K562 (cell line): Measurements from ENCODE around the gene DAPK3. TPM values are rescaled to one million over a fixed set of nuclear protein-coding genes. Genes with fewer than 3 reads are reported as not detected.

Experiments used
- ATAC-seq: fragments of 200-7000 bp; cut with Tn5 transposase; 3 replicates; pipeline ENCODE4 v1.9.1; 2020; ENCODE audit warnings: moderate library complexity
- BruUV-seq: library from RNA; stranded (reverse); fragments of 400-500 nt; replicated peaks from 2 replicates; lab custom pipeline; 2021; lab: Mats Ljungman, UMichigan
- CTCF ChIA-PET: fragments of 300-600 bp; formaldehyde crosslinking; extraction: SDS; loops from one replicate; lab custom pipeline; 2021; ENCODE audit warnings: low intra/inter-chr PET ratio; lab: Yijun Ruan, JAX
- POLR2A ChIA-PET: fragments of 300-600, 350-650 bp; sonication (Branson Sonifier 250); formaldehyde crosslinking; extraction: SDS; loops from one replicate; lab custom pipeline; 2021; ENCODE audit warnings: antibody characterized with exemption, inconsistent platforms; lab: Yijun Ruan, JAX
- DNase-seq, 4 experiments: peaks; one replicate each; pipeline versions ENCODE4 v3.0.0 to v3.0.0-alpha.2; 2011 to 2018; ENCODE audit warnings: low spot score in 3 of 4, mixed read lengths in 3 of 4; ENCODE audit errors: extremely low read depth in 1 of 4
- FAIRE-seq: peaks from 2 replicates; lab custom pipeline; 2011; peaks lifted over from hg19 to GRCh38; lab: Jason Lieb, UNC
- H2AFZ ChIP-seq: 2 replicates; pipeline ENCODE4 v1.6.0; 2011; ENCODE audit warnings: low read depth, low read length, control low read depth, inconsistent platforms
- H3K27ac ChIP-seq: fragments of 200-600 bp; 3 replicates; pipeline ENCODE4 v1.8.0; 2011; ENCODE audit warnings: low read depth, mild to moderate bottlenecking, control low read depth, inconsistent platforms, low read length, moderate library complexity, mixed read lengths; ENCODE audit errors: extremely low read depth
- H3K27me3 ChIP-seq, 2 experiments: fragments of 300-600 bp in 1 of 2; 2 replicates in 1 of 2; 3 replicates in 1 of 2; pipeline versions ENCODE4 v1.6.0 to v1.8.0; 2011; ENCODE audit warnings: inconsistent platforms in 2 of 2, low read length in 2 of 2, mild to moderate bottlenecking in 1 of 2, mixed read lengths in 1 of 2, moderate library complexity in 1 of 2; ENCODE audit not compliant: control insufficient read depth in 2 of 2, insufficient read depth in 2 of 2
- H3K36me3 ChIP-seq: fragments of 300-600 bp; 3 replicates; pipeline ENCODE4 v1.8.0; 2011; ENCODE audit warnings: mild to moderate bottlenecking, low read length, inconsistent platforms; ENCODE audit not compliant: control insufficient read depth, insufficient read depth
- H3K4me1 ChIP-seq, 2 experiments: fragments of 200-600 bp in 1 of 2; replicated peaks in 1 of 2; 2 replicates in 1 of 2; 3 replicates in 1 of 2; pipeline versions ENCODE4 v1.5.1 to v1.8.0; 2011; ENCODE audit warnings: inconsistent platforms in 2 of 2, low read length in 2 of 2, mild to moderate bottlenecking in 1 of 2, mixed read lengths in 1 of 2, moderate library complexity in 1 of 2; ENCODE audit not compliant: control insufficient read depth in 2 of 2, insufficient read depth in 2 of 2
- H3K4me2 ChIP-seq: 2 replicates; pipeline ENCODE4 v1.6.1; 2011; ENCODE audit warnings: low read length, control low read depth, inconsistent platforms, mixed read lengths; ENCODE audit not compliant: insufficient read depth
- H3K4me3 ChIP-seq: fragments of 200-600 bp; sonication (generic), shearing (Covaris generic); 2 replicates; pipeline ENCODE4 v1.5.1; 2016; ENCODE audit warnings: control low read depth, inconsistent platforms
- H3K79me2 ChIP-seq: fragments of 200-600 bp; 3 replicates; pipeline ENCODE4 v1.8.0; 2011; ENCODE audit warnings: low read length, inconsistent platforms; ENCODE audit not compliant: control insufficient read depth, insufficient read depth
- H3K9ac ChIP-seq, 2 experiments: 2 replicates each; pipeline versions ENCODE4 v1.6.0 to v1.6.1; 2011; ENCODE audit warnings: low read depth in 2 of 2, low read length in 2 of 2, control low read depth in 1 of 2, inconsistent platforms in 1 of 2, mild to moderate bottlenecking in 1 of 2, mixed read lengths in 1 of 2; ENCODE audit not compliant: insufficient read depth in 1 of 2
- H3K9me1 ChIP-seq: one replicate; pipeline ENCODE4 v1.6.0; 2011; ENCODE audit warnings: inconsistent platforms, mild to moderate bottlenecking, low read length, moderate library complexity; ENCODE audit not compliant: control insufficient read depth, insufficient read depth
- H3K9me3 ChIP-seq: replicated peaks from 2 replicates; pipeline ENCODE4 v1.5.1; 2011; ENCODE audit warnings: low read depth, low read length, inconsistent platforms; ENCODE audit not compliant: control insufficient read depth, insufficient read depth
- H4K20me1 ChIP-seq: replicated peaks from 2 replicates; pipeline ENCODE4 v1.6.1; 2011; ENCODE audit warnings: low read length, inconsistent platforms, mixed read lengths; ENCODE audit not compliant: control insufficient read depth, insufficient read depth
- CREB1 ChIP-seq, 2 experiments: sonication (generic) in 1 of 2; formaldehyde crosslinking in 1 of 2; IDR thresholded peaks; 2 replicates each; pipeline versions ENCODE4 v1.6.1 to v1.8.0; 2012 to 2022; ENCODE audit warnings: inconsistent platforms in 1 of 2, mild to moderate bottlenecking in 1 of 2, missing genetic modification reagents in 1 of 2, moderate library complexity in 1 of 2
- DMBX1 ChIP-seq: fragments of 250-450 bp; sonication (Bioruptor Pico); IDR thresholded peaks from 2 replicates; pipeline ENCODE4 v1.8.0; 2022; ENCODE audit warnings: inconsistent platforms, mild to moderate bottlenecking, moderate library complexity, borderline replicate concordance
- ELK3 ChIP-seq: fragments of 450-650 bp; formaldehyde crosslinking; IDR thresholded peaks from 2 replicates; pipeline ENCODE4 v1.4.0; 2020; ENCODE audit warnings: mild to moderate bottlenecking
- MBD2 ChIP-seq: sonication (generic); IDR thresholded peaks from 2 replicates; pipeline ENCODE4 v1.6.1; 2016; ENCODE audit warnings: low read depth, borderline replicate concordance
- NUFIP1 ChIP-seq: fragments of 450-650 bp; IDR thresholded peaks from 2 replicates; pipeline ENCODE4 v1.6.1; 2018; ENCODE audit not compliant: partially characterized antibody
- RCOR1 ChIP-seq, 2 experiments: IDR thresholded peaks; 2 replicates each; pipeline ENCODE4 v1.6.1; 2012; ENCODE audit warnings: low read depth in 2 of 2, low read length in 2 of 2, borderline replicate concordance in 1 of 2, improper control_type of control experiment in 1 of 2
- TCFL5 ChIP-seq: fragments of 250-450 bp; sonication (Bioruptor Pico); conservative IDR thresholded peaks from 2 replicates; pipeline ENCODE4 v1.6.1; 2021; ENCODE audit warnings: mild to moderate bottlenecking, moderate library complexity, matching md5 sums
- TFAM ChIP-seq: fragments of 250-450 bp; sonication (Bioruptor Pico); conservative IDR thresholded peaks from 2 replicates; pipeline ENCODE4 v1.5.0; 2021; ENCODE audit warnings: mild to moderate bottlenecking, moderate library complexity
- ZNF121 ChIP-seq: sonication (generic); formaldehyde crosslinking; conservative IDR thresholded peaks from 2 replicates; pipeline ENCODE4 v1.8.0; 2022; ENCODE audit warnings: missing genetic modification reagents
- ZNF384 ChIP-seq: IDR thresholded peaks from 2 replicates; pipeline ENCODE4 v1.6.1; 2012; ENCODE audit warnings: low read depth, low read length, improper control_type of control experiment
- WGBS: fragments of 100-300 bp; shearing (Covaris generic); methylation state at CpG from one replicate; pipeline ENCODE4 v1.1.6; 2016; ENCODE audit warnings: low coverage, mixed read lengths; ENCODE audit not compliant: insufficient coverage; ENCODE audit errors: missing lambda C conversion rate; 5-methylcytosine and 5-hydroxymethylcytosine counted together
- in situ Hi-C: fragments of 300-500 bp; cut with MboI; formaldehyde crosslinking; loops from 4 replicates; pipeline ENCODE4 v1.15.0; 2018; ENCODE audit warnings: inconsistent platforms, mixed read lengths
- intact Hi-C: fragments of 100-400 bp; cut with micrococcal nuclease; formaldehyde crosslinking; loops from 2 replicates; pipeline ENCODE4 v1.14.2; 2022
- polyA plus RNA-seq, 8 experiments: library from polyadenylated mRNA; depleted of rRNA in 4 of 8; stranded (reverse) in 5 of 8; unstranded in 3 of 8; fragments of >200 nt; fragmentation: Nextera tagmentation in 2 of 8; fragmentation: Illumina TruSeq in 1 of 8; extraction: Ambion mirVana in 2 of 8; extraction: Trizol in 1 of 8; gene quantifications; 2 replicates each; pipeline versions ENCODE4 v1.2.1 to v1.2.3, GENCODE V29; 2011 to 2014; ENCODE audit warnings: inconsistent platforms in 1 of 8, missing spikeins in 1 of 8
- total RNA-seq, 7 experiments: library from RNA; depleted of rRNA in 6 of 7; stranded (reverse); fragments of >200 nt in 6 of 7; fragmentation: Illumina TruSeq in 2 of 7; extraction: Trizol in 2 of 7; gene quantifications; 2 replicates each; pipeline versions ENCODE4 v1.2.1 to v1.2.3, GENCODE V29; 2011 to 2021; ENCODE audit warnings: low replicate concordance in 1 of 7
- TF ChIP-seq, protein P1 (sequence below): fragments of 250-450 bp; sonication (Bioruptor Pico); IDR thresholded peaks from 2 replicates; pipeline ENCODE4 v1.8.0; 2021; ENCODE audit warnings: moderate library complexity, mild to moderate bottlenecking, inconsistent platforms

DAPK3 gene
- total and polyA plus RNA-seq, 9 of the 15 experiments (the other 6 are each of a cell fraction or from before 2014, with no cell fraction given), result 0.14 to 63.4 (median 25.0) TPM

GRCh38 chr19:3944018-3944721, 26.7 kb downstream of the DAPK3 start (continued):
- TF ChIP-seq ZNF121, result peak; percentile 81
- TF ChIP-seq, all 486 proteins: peak for 4

GRCh38 chr19:3942790-3943409, 28.0 kb downstream of the DAPK3 start:
- H3K27ac ChIP-seq, result no peak overlapping the region; the same call in 2 of the 3 replicates
- no peaks in the 10 kb centered on the region for H3K79me2 ChIP-seq
- ChIA-PET POLR2A (no interaction called here), CTCF (no interaction called here)
- no peaks in the 10 kb centered on the region for H3K36me3 ChIP-seq
- DNase-seq (no peak), FAIRE-seq (no peak), ATAC-seq (peak; percentile 55)
- no peaks in the 10 kb centered on the region for H3K9me1 ChIP-seq
- 0 out of 2 replicates have a peak overlapping the region, but pooled peaks have one; percentile 12 for H2AFZ ChIP-seq
- no peak overlapping the region for H3K9ac ChIP-seq
- H3K9me3 ChIP-seq, result no peaks in the 10 kb centered on the region
- in situ Hi-C loops, result no loop called here
- H3K4me2 ChIP-seq, result no peak overlapping the region
- no peaks in the 10 kb centered on the region for H4K20me1 ChIP-seq
- intact Hi-C loops, result no loop called here
- BruUV-seq, result no TSS peak
- no peak overlapping the region for H3K4me3 ChIP-seq
- WGBS, result 20% methylated on average over 8 of the region's 8 CpGs
- H3K27me3 ChIP-seq, result no peaks in the 10 kb centered on the region
- peaks cover 0 to 21% of the 10 kb centered on the region in 2 experiments; a peak in 2 of 5 replicates for H3K4me1 ChIP-seq
- TF ChIP-seq CREB1 (IDR thresholded peaks at IDR 0.05), result no peak
- TF ChIP-seq CREB1 (CRISPR knock-in tag; IDR thresholded peaks at IDR 0.05), result no peak
- peak; percentile 96 for TF ChIP-seq ZNF384
- no peak for TF ChIP-seq MBD2
- no peak for TF ChIP-seq DMBX1 (CRISPR knock-in tag)
- TF ChIP-seq NUFIP1, result no peak
- TF ChIP-seq RCOR1 (IDR thresholded peaks at IDR 0.05; ENCODE audit: borderline replicate concordance in 1 of 2, low read depth in 2 of 2, low read length in 2 of 2), result no peak
- no peak for TF ChIP-seq TCFL5 (CRISPR knock-in tag)
- no peak for TF ChIP-seq TFAM (CRISPR knock-in tag)
- TF ChIP-seq, protein P1, sequence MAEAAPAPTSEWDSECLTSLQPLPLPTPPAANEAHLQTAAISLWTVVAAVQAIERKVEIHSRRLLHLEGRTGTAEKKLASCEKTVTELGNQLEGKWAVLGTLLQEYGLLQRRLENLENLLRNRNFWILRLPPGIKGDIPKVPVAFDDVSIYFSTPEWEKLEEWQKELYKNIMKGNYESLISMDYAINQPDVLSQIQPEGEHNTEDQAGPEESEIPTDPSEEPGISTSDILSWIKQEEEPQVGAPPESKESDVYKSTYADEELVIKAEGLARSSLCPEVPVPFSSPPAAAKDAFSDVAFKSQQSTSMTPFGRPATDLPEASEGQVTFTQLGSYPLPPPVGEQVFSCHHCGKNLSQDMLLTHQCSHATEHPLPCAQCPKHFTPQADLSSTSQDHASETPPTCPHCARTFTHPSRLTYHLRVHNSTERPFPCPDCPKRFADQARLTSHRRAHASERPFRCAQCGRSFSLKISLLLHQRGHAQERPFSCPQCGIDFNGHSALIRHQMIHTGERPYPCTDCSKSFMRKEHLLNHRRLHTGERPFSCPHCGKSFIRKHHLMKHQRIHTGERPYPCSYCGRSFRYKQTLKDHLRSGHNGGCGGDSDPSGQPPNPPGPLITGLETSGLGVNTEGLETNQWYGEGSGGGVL (CRISPR knock-in tag), result no peak
- no peak for TF ChIP-seq ELK3 (CRISPR knock-in tag)
